HS-27A (cell line): ENCODE results near the gene NTMT1.
A peak's percentile ranks its signal among the peaks of the same experiment; 100 is the strongest.
"Not testable (repeated sequence)": the region's sequence is repeated elsewhere in the genome, so short reads cannot be mapped to it uniquely, and the experiment has no call there.

Experiments
- DNase-seq: peaks from one replicate; pipeline ENCODE4 v3.0.0-alpha.2; 2012; ENCODE audit warnings: low read depth, missing footprints

Gene NTMT1

GRCh38 chr9:129626079-129626624 is at the start of gene NTMT1:
Gene NTMT1, plus strand, starts transcription at chr9:129626163. Its CDS starts 6,541 bp downstream, at chr9:129632704.
- DNase-seq = peak; percentile 62

DNA sequence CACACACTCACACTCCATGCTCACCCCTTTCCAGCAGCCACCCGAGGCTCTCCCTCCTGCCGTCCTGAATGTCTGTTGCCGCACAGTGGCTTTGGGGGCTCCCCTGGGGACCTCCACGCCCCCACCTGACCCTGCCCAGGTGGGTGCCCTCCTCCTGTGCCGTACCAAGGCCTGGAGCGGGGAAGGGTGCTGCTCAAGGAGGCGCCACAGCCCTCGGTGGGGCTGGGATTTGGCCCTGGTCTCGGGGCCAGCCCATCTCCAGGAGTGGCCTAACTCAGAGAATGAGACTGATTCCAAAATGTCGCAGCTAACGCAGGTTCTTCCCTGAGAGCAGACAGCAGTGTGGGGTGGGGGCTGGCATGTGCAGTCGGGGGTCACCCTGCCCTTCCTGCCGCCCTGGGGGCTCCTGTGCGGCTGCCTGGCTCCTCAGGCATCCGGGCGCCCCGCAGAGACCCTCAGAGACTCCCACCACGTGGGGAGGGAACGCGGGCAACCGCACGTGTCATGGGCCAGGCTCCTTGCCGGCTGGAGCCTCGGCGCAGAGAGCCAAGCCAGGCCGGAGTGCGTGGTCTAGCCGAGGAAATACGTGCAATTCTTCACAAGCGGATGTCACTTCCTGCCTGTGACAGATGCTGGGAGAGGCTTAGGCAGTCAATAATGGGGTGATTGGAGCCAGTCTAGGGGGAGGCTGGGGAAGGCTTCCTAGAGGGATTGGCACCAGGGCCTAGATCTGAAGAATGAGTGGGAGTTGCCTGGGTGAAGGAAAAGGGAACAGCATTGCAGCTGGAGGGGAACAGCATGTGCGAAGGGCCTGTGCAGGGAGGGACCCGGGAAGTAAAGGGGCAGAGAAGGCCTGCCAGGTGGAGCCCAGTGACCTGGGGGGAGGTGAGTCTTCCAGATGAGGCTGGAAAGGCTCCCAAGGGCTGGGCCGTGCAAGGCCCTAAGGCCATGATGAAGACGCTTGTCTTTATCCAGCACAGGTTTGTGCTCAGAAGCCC is 49.1 kb upstream of the NTMT1 start:
- DNase-seq = no peak

DNA sequence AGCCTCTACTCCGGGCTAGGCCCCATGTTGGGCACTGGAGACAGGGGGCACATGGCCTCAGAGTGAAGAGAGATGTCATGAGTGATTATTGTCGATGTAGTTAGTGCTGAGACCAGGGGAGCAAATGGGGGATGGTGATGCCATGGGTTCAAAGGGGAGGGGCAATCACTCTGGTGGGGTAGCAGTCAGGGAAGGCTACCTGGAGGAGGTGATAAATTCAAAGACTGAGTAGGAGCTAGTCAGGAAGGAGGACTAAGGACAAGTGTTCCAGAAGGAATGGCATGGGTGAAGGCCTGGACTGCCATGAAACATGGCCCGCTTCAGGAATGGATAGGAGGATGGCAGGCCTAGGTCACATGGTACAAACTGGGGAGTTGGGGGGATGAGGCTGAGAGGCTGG is 46.7 kb upstream of the NTMT1 start:
- no peak for DNase-seq

GRCh38 chr9:129580211-129580915 is 45.6 kb upstream of the NTMT1 start:
- no peak for DNase-seq

DNA sequence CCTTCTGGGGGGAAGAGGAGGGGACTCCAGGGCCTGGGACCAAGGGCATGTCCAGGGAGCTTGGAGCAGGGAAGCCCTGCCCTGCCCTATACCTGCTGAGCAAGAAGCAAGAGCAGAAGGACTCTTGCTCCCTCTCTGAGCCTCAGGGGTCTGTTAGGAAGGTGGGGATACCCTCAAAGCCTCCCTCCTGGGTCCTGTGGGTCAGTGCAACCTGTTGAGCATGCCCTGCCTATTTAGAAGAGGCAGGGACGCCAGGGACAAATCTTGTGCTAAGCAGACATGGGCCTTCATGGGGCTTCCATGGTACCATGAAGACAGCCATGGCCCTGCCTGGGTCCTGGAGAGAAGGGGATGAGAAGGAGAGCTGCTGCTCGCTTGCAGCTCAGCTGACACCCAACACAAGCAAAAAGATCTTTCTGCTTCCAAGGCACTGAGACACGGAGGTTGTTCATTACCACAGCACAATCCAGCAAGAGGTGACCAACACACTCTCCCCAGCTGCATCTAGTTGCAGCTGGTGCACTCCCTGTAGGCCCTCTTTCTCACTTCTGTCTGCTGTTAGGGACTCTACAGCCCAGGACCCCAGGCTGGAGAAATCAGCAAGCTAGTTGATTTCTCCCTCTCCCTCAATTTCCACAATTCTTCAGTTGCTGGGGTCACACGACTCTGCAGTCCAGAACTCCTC is 44.3 kb upstream of the NTMT1 start:
- no peak for DNase-seq

DNA sequence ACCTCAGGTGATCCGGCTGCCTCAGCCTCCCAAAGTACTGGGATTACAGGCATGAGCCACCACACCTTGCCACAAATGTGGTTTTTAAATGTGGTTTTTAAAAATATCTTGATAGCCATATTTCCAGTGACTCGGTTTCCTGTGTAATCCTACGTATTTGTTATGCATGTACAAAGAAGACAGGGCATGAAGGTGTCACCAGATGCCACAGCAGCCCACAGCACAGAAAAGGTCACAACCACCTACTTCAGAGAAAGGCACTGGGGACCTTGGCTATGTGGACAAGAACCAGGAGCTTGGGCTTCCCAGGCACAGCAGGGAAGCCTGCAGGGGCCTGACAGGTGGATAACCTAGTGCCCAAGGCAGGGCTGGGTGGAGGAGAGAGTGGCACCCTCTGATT is 43.1 kb upstream of the NTMT1 start:
- DNase-seq = no peak

GRCh38 chr9:129583308-129584038 is 42.5 kb upstream of the NTMT1 start:
- DNase-seq = no peak

GRCh38 chr9:129584136-129584535 is 41.8 kb upstream of the NTMT1 start:
- DNase-seq = peak; percentile 66

DNA sequence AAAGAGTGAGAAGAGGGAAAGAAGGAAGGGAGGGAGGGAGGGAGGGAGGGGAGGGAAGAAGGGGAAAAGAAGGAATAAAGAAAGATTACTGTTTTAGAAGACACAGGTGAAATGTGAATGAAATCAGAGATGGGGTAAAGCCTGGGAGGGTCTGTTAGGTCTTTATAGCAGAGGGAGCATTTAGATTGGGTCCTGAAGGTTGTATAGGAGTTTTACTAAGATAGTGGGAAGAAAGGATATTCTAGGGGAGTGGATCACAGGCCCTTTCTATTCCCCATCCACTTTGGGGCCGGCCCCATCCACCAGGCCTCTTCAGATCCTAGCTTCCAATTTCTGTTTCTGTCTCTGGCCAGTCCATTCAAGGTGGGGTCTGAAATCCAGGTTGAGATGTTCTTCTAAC is 40.6 kb upstream of the NTMT1 start:
- DNase-seq = no peak

DNA sequence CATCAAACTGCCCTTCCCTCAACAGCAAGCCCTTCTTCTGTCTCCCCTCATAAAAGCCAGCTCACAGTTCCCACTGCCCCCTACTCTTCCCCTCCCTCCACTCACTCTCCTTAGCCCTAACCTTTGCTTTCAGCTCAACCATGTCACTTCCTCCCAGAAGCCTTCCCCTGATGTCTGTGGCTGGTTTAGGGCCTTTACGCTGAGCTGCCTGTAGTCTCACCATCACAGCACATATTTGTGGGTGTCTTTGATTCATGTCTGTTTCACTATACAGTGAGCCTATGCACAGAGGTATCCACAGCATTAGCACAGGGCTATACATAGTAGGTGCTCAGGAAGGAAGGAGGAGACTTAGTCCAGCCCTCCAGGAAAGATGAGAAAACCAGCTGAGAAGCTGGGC is 39.7 kb upstream of the NTMT1 start:
- DNase-seq = no peak

GRCh38 chr9:129586685-129587084 is 39.3 kb upstream of the NTMT1 start:
- DNase-seq = no peak

- DNase-seq = no peak
These were observed 38.3 kb upstream of the NTMT1 start for GRCh38 chr9:129587487-129588262.

GRCh38 chr9:129590466-129590865 is 35.5 kb upstream of the NTMT1 start:
- no peak for DNase-seq

- no peak for DNase-seq
These were observed 34.0 kb upstream of the NTMT1 start for GRCh38 chr9:129591916-129592315.

GRCh38 chr9:129592790-129593189 is 33.2 kb upstream of the NTMT1 start:
- DNase-seq = not testable (repeated sequence)

DNA sequence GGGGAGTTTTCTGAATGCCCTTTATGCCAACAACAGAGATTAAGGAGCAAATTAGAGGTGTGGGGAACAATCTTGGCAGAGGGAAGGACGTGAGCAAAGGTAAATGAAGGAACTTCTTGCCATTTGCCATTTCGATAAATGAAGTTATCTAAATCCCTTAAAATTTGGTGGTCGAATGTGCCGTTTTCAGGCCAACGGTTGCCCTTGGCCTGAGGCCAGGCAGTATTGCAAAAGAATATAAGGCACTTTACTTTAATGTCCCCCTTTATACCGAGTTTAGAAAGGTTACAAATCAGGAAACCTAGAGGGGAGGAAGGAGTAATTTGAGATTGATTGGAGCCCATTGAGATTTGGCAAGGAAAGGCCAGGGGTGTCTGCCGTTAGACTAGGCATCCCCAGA is 31.3 kb upstream of the NTMT1 start:
- no peak for DNase-seq

- no peak for DNase-seq
These were observed 30.6 kb upstream of the NTMT1 start for GRCh38 chr9:129595311-129595741.

DNA sequence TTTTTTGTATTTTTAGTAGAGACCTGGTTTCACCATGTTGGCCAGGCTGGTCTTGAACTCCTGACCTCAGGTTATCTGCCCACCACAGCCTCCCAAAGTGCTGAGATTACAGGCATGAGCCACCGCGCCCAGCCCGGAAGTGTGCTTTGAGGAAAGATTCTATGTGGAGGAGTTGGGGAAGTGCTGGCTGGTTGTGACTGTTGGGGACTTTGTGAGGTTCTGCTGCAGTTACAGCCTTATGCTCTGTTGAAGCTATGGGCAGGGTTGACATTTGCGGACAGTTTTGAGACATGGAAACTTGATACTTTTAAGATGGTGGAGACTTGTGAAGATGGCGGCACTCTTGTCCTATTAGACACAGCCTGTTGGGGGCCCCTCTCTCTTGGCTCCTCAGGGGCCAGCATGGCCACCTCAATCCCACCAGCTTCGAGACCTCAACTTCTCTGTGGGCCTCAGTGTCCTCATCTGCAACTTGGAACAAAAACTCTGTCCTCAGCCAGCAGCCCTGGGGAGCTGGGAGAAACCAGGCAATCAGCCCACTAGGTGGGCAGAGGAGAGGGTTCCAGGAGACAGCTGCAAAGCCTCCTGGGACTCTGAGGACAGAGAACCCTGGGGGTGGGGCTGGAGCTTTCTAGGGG is 29.9 kb upstream of the NTMT1 start:
- no peak for DNase-seq

DNA sequence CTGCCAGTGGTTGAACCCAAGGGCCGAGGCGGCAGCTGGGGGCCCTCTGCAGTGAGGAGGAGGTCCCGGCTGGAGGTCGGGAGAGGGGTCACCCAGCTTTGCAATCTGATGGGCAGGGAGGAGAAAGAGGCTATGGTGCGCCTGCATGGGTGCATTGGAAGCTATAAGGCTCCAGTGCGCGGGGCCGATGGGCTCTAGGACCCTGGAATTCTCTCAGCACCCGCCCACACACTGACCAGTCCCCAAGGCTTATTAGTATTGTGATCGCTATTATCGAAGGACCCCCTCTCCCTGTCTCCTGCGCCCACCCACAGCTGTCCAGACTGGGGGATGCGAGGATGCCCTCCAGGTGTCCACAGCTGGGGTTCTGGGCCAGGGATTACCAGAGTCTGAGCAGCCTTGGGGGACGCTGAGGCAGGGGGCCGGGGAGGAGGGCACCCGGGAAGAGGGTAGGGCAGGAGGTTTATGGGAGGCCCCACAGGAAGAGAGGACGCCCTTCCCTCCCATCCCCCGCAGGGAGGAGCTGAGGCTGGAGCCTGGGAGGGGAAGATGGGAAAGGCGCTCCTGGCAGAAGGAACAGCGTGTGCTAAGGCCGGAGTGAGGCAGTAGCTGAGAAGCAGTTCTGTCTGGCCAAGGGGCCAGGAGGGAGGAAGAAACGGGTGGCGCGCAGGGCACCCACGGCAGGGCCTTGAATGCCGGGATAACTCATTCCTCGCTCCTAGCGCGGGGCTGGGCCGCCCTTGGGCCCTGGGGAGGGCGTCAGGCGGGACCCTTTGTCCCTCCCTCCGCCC is 29.2 kb upstream of the NTMT1 start:
- DNase-seq = no peak
